Heart right ventricle (tissue), 16 donors: Measurements from ENCODE around the gene TXNRD2. TPM values are rescaled to one million over a fixed set of nuclear protein-coding genes. Genes with fewer than 3 reads are reported as not detected.

Experiments used
- ATAC-seq, 8 donors: fragments of 200-7000 bp; cut with Tn5 transposase; one replicate each; pipeline ENCODE4 v1.9.1; 2020; ENCODE audit warnings: mild to moderate bottlenecking in 8 of 8, moderate library complexity in 8 of 8, moderate number of reproducible peaks in 1 of 8
- DNase-seq, 2 donors: peaks; one replicate each; pipeline ENCODE4 v3.0.0-alpha.2; 2020
- H3K27ac ChIP-seq, 10 donors: fragments of 200-600 bp; sonication (generic) in 2 of 10; one replicate each; pipeline versions ENCODE4 v1.5.0 to v1.8.0; 2020 to 2022; ENCODE audit warnings: mild to moderate bottlenecking in 3 of 10
- H3K27me3 ChIP-seq, 7 donors: fragments of 200-600 bp; one replicate each; pipeline ENCODE4 v1.8.0; 2021 to 2022; ENCODE audit warnings: mild to moderate bottlenecking in 2 of 7
- H3K36me3 ChIP-seq, 9 donors: fragments of 200-600 bp; sonication (generic) in 1 of 9; one replicate each; pipeline versions ENCODE4 v1.5.0 to v1.8.0; 2020 to 2022; ENCODE audit warnings: mild to moderate bottlenecking in 2 of 9
- H3K4me1 ChIP-seq, 9 donors: fragments of 200-600 bp; sonication (generic) in 1 of 9; one replicate each; pipeline versions ENCODE4 v1.5.0 to v1.8.0; 2020 to 2022; ENCODE audit warnings: mild to moderate bottlenecking in 4 of 9
- H3K4me3 ChIP-seq, 10 donors: fragments of 200-600 bp; sonication (generic) in 2 of 10; one replicate each; pipeline versions ENCODE4 v1.5.0 to v1.8.0; 2020 to 2022; ENCODE audit warnings: mild to moderate bottlenecking in 7 of 10, moderate library complexity in 2 of 10
- H3K9me3 ChIP-seq, 11 donors: fragments of 200-600 bp in 10 of 11; sonication (generic) in 2 of 11; one replicate each; pipeline versions ENCODE4 v1.5.0 to v1.8.0; 2013 to 2022; ENCODE audit warnings: mild to moderate bottlenecking in 2 of 11, control low read depth in 1 of 11, moderate library complexity in 1 of 11
- CTCF ChIP-seq, 9 donors: fragments of 200-600 bp; sonication (generic) in 2 of 9; IDR thresholded peaks; one replicate each; pipeline versions ENCODE4 v1.5.0 to v1.8.0; 2021 to 2022; ENCODE audit warnings: antibody characterized with exemption in 9 of 9, mild to moderate bottlenecking in 5 of 9, moderate library complexity in 1 of 9
- WGBS, 2 donors: extraction: QIAGEN DNeasy Blood & Tissue Kit; methylation state at CpG; one replicate each; pipeline ENCODE4 v1.1.7; 2013; ENCODE audit warnings: inconsistent platforms in 1 of 2; 5-methylcytosine and 5-hydroxymethylcytosine counted together
- intact Hi-C, 10 donors: fragments of 100-400 bp; cut with DNase I; formaldehyde crosslinking; loops; one replicate each; pipeline versions ENCODE4 v1.11.1 to v1.14.2; 2022
- polyA plus RNA-seq, 2 donors: library from polyadenylated mRNA; stranded (reverse); fragments of 200-250 nt; gene quantifications; one replicate each; pipeline ENCODE4 v1.2.3, GENCODE V29; 2013
- total RNA-seq, 10 donors: library from RNA; stranded (reverse); fragmentation: NEBNext Ultra II Directional in 3 of 10; extraction: Animal tissue kit (Norgen Biotek cat#: 25700) in 3 of 10; gene quantifications; one replicate each; pipeline versions ENCODE4 v1.2.1 to v1.2.4, GENCODE V29; 2021 to 2023
- donor health status: Arrhythmogenic right ventricular cardiomyopathy.
- donor health status: ischemic (EF 13 %, LVEDD 7.1; RV severe dilation, severe dysfunction).
- donor health status: healthy with polysubstance abuse.
- donor health status: DM: no; HTN: yes; CAD: no.
- donor health status: DM: no; HTN: no; CAD: no.
- donor health status: ischemic (EF 25% LVEDD 6.9; RV normal size, moderate dysfunction).
- donor health status: ischemic (EF 25% LVEDD 5.7; RV mildly dilated, moderate dysfunction).
- donor health status: healthy.
- donor health status: DM: yes; HTN: yes; CAD: no.
- donor health status: Ischemic cardiomyopathy.
- donor health status: ischemic (EF 35%, LVEDD 5.7; RV mildly dilated, moderate dysfunction).
- donor health status: nonischemic (EF 11% LVEDD 7.7; RV severe dilation, severe dysfunction).
- donor health status: DM: yes; HTN: yes; CAD: no.
- donor health status: PGD.
- donor health status: ischemic (EF 29% LVEDD 5.4; RV normal size, mild dysfunction).
- donor health status: nonischemic (EF 23%, LVEDD 6.1; RV moderate dilation, normal function).

TXNRD2 gene
- total and polyA plus RNA-seq, 12 donors, result 25.8 to 103 (median 35.0) TPM

DNA sequence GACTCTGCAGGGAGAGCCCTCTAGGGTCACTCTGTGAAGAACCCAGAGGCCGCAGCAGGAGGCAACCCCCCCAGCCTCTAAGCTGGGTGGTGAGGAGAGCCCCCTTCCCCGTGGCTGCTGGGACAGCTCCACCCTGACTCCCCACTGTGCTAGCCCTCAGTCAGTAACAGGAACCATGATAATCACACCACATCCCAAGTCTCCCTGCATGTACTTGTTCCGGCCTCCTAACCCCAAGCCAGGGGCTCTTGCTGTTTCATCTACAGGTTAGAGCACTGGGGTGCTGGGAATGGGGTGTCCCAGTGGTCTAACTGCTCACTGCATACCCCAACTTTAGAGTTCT lies 48.1 kb upstream of the TXNRD2 start:
- Histone ChIP-seq H3K27me3 (no peaks in the 10 kb centered on the region), H3K27ac (peak overlapping the region in 3 of 10 donors; percentile 47 to 88 (median 88)), H3K36me3 (no peaks in the 10 kb centered on the region), H3K9me3 (no peaks in the 10 kb centered on the region), H3K4me3 (no peak overlapping the region), H3K4me1 (peaks cover 19 to 71% (median 48%) of the 10 kb centered on the region in 9 donors)
- TF ChIP-seq CTCF (IDR thresholded peaks at IDR 0.05), result no peak
- ATAC-seq (no peak), DNase-seq (peak in 1 of 2 donors; percentile 2)
- intact Hi-C loops, result no loop called here
- 78 to 87% methylated on average over 3 of the region's 3 CpGs for WGBS, 2 donors

DNA sequence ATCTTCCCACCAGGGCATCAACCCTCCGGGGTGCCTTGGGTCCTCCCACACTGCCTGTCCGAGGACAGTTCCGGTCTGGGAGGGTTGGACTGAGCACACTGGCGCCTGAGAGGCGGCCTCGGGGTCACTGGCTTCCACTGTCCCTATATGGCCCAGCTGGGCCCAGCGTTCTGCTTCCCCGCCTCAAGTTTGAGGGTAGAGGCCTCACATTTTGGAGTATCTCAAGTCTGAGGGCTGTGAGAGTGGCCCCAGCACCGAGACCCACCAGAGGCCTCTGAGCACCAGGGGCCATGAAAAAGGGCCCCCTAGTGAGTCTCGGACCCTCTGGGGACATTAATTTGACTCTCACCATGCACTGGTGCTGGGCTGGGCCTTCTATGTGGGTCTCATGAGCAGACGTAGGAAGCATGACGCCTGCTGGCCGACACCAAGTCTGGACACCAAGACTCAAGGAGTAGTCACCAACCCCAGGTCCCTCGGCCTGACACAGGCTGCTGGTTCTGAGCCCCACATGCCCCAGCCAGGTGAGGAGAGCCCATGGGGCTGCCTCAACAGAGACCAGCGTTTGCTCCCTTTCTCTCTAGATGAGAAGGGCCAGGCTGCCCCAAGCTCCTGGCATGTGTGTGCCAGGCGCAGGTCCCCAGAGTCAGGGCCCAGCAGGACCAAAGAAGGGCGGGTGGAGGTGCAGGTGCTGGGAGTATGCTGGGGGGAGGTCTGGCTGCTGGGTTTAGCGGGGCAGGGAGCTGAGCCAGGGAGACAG lies 47.5 kb upstream of the TXNRD2 start:
- Histone ChIP-seq H3K36me3 (no peaks in the 10 kb centered on the region), H3K4me1 (peaks cover 24 to 76% (median 52%) of the 10 kb centered on the region in 9 donors), H3K27me3 (no peaks in the 10 kb centered on the region), H3K27ac (peak overlapping the region in 6 of 10 donors; percentile 47 to 88 (median 62)), H3K9me3 (no peaks in the 10 kb centered on the region), H3K4me3 (no peak overlapping the region)
- DNase-seq (peak; percentile 39 to 51), ATAC-seq (peak in 2 of 8 donors; percentile 9 to 31)
- 68 to 80% methylated on average over 18 of the region's 18 CpGs for WGBS, 2 donors
- TF ChIP-seq CTCF (IDR thresholded peaks at IDR 0.05), result no peak
- intact Hi-C loops, result no loop called here

GRCh38 chr22:19988331-19988808 lies 46.8 kb upstream of the TXNRD2 start:
- Histone ChIP-seq H3K9me3 (no peaks in the 10 kb centered on the region), H3K36me3 (no peaks in the 10 kb centered on the region), H3K4me3 (no peak overlapping the region), H3K27me3 (no peaks in the 10 kb centered on the region), H3K27ac (peak overlapping the region in 6 of 10 donors; percentile 49 to 88 (median 62)), H3K4me1 (peaks cover 29 to 83% (median 60%) of the 10 kb centered on the region in 9 donors)
- DNase-seq (peak in 1 of 2 donors; percentile 9), ATAC-seq (no peak)
- TF ChIP-seq CTCF (IDR thresholded peaks at IDR 0.05), result no peak
- 88 to 95% methylated on average over 9 of the region's 9 CpGs for WGBS, 2 donors
- intact Hi-C loops, result no loop called here

- Histone ChIP-seq H3K4me1 (peaks cover 36 to 84% (median 62%) of the 10 kb centered on the region in 9 donors), H3K27ac (peak overlapping the region in 7 of 10 donors; percentile 2 to 95 (median 88)), H3K36me3 (no peaks in the 10 kb centered on the region), H3K27me3 (no peaks in the 10 kb centered on the region), H3K9me3 (no peaks in the 10 kb centered on the region), H3K4me3 (peak overlapping the region in 5 of 10 donors; percentile 0 to 93 (median 76))
- DNase-seq (no peak), ATAC-seq (no peak)
- intact Hi-C loops, result loop anchor here in 1 of 10 donors (2.0 kb wide), 1 partner anchor 21 kb away; no protein-coding TSS in a partner anchor
- 61 to 65% methylated on average over 23 to 24 of the region's 24 CpGs for WGBS, 2 donors
- TF ChIP-seq CTCF (IDR thresholded peaks at IDR 0.05), result no peak
These were observed 46.0 kb upstream of the TXNRD2 start for GRCh38 chr22:19987394-19988306.
